ENCODE data around the gene PROK1.

DNA sequence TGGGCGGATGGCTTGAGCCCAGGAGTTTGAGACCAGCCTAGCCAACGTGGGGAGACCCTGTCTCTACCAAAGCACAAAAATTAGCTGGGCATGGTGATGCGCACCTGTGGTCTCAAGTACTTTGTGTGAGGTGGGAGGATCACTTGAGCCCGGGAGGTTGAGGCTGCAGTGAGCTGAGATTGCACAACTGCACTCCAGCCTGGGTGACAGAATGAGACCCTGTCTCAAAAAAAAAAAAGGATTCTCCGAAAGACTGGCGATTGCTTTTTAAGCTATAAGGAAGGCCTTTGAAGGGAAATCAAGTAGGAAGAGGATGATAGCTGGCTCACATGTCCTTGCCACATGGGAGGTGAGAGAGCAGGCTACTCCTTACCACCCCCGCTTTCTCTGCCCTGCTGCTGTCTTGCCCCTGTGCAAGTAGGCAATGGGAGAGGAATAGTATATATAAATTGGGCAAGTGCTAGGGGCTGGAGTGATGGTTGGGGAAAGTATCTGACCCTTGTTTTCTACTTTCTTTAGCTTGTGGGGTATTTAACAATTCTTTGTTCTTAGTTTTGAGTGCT, 39.7 kb upstream of the PROK1 start:
- TF ChIP-seq, protein P1, sequence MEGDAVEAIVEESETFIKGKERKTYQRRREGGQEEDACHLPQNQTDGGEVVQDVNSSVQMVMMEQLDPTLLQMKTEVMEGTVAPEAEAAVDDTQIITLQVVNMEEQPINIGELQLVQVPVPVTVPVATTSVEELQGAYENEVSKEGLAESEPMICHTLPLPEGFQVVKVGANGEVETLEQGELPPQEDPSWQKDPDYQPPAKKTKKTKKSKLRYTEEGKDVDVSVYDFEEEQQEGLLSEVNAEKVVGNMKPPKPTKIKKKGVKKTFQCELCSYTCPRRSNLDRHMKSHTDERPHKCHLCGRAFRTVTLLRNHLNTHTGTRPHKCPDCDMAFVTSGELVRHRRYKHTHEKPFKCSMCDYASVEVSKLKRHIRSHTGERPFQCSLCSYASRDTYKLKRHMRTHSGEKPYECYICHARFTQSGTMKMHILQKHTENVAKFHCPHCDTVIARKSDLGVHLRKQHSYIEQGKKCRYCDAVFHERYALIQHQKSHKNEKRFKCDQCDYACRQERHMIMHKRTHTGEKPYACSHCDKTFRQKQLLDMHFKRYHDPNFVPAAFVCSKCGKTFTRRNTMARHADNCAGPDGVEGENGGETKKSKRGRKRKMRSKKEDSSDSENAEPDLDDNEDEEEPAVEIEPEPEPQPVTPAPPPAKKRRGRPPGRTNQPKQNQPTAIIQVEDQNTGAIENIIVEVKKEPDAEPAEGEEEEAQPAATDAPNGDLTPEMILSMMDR (IDR thresholded peaks at IDR 0.05 in 2 of 3, conservative IDR thresholded peaks at IDR 0.05 in 1 of 3; ENCODE audit: borderline replicate concordance in 1 of 3, insufficient read depth in 1 of 3, low read depth in 2 of 3, low read length in 2 of 3) = no peak
- TF ChIP-seq EZH2phosphoT487 (IDR thresholded peaks at IDR 0.05; ENCODE audit: borderline replicate concordance) (no peak), EZH2 (IDR thresholded peaks at IDR 0.05) (no peak), POLR2A (IDR thresholded peaks at IDR 0.05; ENCODE audit: borderline replicate concordance, extremely low read depth, insufficient read depth, insufficient read length) (no peak), YY1 (IDR thresholded peaks at IDR 0.05; ENCODE audit: extremely low read depth, insufficient replicate concordance, low read depth, low read length) (no peak), CEBPB (IDR thresholded peaks at IDR 0.05; ENCODE audit: low read depth) (no peak), RAD21 (IDR thresholded peaks at IDR 0.05; ENCODE audit: low read depth) (no peak), JUND (IDR thresholded peaks at IDR 0.05) (no peak), SIN3A (IDR thresholded peaks at IDR 0.05; ENCODE audit: low read depth) (no peak), POLR2AphosphoS5 (IDR thresholded peaks at IDR 0.05; ENCODE audit: low read depth, low read length) (no peak)
- TF ChIP-seq, protein P2, sequence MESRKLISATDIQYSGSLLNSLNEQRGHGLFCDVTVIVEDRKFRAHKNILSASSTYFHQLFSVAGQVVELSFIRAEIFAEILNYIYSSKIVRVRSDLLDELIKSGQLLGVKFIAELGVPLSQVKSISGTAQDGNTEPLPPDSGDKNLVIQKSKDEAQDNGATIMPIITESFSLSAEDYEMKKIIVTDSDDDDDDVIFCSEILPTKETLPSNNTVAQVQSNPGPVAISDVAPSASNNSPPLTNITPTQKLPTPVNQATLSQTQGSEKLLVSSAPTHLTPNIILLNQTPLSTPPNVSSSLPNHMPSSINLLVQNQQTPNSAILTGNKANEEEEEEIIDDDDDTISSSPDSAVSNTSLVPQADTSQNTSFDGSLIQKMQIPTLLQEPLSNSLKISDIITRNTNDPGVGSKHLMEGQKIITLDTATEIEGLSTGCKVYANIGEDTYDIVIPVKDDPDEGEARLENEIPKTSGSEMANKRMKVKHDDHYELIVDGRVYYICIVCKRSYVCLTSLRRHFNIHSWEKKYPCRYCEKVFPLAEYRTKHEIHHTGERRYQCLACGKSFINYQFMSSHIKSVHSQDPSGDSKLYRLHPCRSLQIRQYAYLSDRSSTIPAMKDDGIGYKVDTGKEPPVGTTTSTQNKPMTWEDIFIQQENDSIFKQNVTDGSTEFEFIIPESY (IDR thresholded peaks at IDR 0.05; ENCODE audit: extremely low read depth, insufficient replicate concordance, low read length) = no peak
- TF ChIP-seq, protein P3, sequence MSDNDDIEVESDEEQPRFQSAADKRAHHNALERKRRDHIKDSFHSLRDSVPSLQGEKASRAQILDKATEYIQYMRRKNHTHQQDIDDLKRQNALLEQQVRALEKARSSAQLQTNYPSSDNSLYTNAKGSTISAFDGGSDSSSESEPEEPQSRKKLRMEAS (IDR thresholded peaks at IDR 0.05) = no peak
- TF ChIP-seq, protein P4, sequence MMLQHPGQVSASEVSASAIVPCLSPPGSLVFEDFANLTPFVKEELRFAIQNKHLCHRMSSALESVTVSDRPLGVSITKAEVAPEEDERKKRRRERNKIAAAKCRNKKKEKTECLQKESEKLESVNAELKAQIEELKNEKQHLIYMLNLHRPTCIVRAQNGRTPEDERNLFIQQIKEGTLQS (IDR thresholded peaks at IDR 0.05) = no peak

Measured in HCT116 (cell line).